Middle frontal gyrus (tissue), 1 donor: ENCODE results near the gene JMJD8.

Experiments used
- DNase-seq: peaks from one replicate; pipeline ENCODE4 v3.0.0-alpha.2; 2015; ENCODE audit warnings: low spot score; ENCODE audit errors: extremely low spot score

The JMJD8 gene

DNA sequence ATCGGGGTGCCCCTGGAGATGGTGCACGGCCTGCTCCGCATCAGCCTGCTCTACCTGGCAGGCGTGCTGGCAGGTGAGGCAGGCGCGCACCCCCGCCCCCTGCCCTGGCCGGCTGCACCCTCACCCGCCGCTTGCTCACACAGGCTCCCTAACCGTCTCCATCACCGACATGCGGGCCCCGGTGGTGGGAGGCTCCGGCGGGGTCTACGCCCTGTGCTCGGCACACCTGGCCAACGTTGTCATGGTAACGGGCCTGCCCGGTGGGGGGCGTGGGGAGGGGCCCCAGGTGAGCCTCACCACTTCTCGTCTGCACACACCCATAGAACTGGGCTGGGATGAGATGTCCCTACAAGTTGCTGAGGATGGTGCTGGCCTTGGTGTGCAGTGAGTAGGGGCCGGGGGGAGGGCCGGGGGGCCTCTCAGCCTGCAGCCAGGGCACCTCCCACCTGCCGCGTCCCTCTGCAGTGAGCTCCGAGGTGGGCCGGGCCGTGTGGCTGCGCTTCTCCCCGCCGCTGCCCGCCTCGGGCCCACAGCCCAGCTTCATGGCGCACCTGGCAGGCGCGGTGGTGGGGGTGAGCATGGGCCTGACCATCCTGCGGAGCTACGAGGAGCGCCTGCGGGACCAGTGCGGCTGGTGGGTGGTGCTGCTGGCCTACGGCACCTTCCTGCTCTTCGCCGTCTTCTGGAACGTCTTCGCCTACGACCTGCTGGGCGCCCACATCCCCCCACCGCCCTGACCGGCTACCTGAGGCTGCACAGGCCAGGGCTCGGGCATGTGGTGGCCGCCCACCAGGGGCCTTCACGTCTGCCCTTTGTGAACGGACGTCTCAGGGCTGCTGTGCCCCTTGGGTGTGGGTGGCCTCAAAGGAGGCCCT lies 6.6 kb downstream of the JMJD8 start:
- no peak for DNase-seq

DNA sequence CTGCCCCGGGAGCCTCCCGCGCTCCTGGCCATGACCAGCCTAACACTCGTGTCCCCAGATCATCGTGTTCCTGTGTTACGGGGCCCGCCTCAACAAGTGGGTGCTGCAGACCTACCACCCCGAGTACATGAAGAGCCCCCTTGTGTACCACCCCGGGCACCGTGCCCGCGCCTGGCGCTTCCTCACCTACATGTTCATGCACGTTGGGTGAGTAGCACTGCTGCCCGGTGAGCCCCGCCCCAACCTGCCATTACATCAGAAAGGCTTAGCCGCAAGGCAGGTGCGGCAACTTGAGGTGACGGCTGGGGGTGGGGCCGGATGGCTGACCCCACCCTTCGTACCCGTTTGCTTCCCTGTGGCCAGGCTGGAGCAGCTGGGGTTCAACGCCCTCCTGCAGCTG lies 7.2 kb downstream of the JMJD8 start:
- DNase-seq, result no peak

DNA sequence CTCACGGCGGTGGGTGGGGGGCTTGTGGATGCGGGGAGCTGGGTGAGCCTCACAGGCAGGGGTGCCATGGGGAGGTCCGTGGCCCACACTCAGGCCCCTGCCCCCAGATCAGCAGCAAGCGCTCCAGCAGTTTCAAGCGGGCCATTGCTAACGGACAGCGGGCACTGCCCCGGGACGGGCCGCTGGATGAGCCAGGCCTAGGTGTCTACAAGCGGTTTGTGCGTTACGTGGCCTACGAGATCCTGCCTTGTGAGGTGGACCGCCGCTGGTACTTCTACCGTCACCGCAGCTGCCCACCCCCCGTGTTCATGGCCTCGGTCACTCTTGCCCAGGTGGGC lies 7.6 kb downstream of the JMJD8 start:
- no peak for DNase-seq

DNA sequence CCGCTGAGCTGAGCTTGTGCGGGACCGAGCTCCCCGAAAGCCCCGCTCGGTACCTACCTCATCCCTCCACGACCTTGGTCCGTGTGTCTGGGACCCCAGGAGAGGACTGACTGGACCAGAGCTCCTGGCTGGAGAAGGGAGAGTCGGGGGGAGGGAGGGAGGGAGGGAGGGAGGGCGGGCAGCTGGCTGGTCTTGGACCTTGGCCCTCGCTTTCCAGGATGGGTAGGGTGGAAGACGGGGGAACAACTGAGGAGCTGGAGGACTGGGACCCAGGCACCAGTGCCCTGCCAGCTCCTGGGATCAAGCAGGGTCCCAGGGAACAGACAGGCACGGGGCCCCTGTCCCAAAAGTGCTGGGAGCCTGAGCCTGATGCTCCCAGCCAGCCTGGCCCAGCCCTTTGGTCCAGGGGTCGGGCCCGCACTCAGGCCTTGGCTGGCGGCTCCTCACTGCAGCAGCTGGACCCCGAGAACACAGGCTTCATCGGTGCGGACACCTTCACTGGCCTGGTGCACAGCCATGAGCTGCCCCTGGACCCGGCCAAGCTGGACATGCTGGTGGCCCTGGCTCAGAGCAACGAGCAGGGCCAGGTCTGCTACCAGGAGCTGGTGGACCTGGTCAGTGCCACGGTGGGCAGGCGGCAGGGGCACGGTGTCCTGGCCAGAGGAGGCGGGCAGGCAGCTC lies 8.1 kb downstream of the JMJD8 start:
- no peak for DNase-seq

DNA sequence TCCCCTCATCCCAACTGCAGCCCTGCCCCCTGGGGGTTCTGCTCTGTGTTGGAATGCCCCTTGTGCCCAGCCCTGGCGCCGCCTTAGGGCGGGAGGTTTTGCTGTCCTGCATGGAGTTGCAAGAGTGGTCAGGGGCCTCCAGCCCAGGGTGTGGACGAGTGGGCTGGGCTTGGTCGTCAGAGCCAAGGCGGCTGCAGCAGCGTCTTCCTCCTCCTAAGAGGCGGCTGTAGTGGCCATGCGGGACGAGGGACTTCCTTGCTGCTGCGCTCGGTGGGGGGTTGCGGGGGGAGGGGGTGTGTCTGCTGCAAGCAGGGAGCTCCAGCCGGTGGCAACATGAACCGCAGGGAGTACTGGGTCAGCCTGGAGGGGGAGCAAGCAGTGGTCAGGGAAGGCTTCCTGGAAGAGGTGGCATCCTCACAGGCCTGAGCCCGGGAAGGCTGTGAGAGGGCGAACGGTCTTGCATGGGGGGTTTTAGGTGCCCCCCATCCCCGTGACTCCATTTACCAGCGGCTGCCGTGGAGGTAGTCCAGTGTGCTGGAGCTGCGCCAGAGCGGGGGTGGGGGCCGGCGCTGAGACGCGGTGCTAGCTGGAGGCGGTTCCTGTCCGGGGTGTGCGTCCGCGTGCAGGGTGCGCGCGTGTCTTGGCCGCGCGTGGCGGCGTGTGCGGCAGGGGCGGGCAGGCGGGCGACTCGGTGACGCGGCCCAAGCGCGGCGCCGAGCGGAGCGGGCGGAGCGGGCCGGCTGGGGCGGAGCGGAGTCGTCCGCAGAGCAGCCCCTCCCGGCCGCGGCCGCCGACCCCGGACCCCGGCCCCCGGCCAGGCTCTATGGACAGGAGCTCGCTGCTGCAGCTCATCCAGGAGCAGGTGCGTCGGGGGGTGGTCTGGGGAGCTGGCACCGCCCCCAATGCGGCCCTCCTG lies 8.9 kb downstream of the JMJD8 start, which contains the start of gene RHBDL1:
TSS of gene RHBDL1 (plus strand) at position 704 of the 916 bp plus-strand sequence. CDS start at position 824, 120 bp downstream.
- DNase-seq, result peak; percentile 44

DNA sequence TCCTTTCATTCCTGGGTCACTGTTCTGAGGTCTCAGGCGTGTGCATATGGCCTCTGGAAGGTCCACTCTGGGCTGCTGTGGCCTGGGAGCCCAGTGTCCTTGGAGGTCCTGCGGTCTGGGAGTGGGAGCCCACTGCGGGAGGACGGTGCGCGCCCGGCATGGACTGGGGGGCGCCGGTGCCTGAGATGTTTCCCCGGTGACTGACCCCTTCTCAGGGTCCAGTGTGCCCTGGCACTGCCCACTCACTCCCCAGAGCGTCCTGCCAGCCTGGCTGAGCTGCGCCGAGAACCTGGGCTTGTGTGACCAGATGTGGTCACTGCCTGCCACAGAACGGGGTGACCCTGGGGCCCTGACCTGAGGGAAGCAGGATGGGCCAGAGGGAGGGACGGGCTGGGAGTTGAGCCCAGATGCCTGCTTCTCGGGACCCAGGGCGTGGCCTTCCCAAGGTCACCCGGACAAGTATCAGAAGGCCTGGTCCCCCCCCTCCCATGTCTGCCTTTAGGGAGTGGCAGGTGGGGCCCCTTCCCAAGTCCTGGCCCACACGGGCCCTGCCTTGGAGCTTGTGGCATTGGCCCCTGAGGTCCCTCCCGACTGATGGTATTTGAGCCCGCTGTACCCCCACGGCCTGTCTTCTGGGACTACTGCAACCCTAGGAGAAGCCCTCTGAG lies 9.8 kb downstream of the JMJD8 start:
- no peak for DNase-seq

DNA sequence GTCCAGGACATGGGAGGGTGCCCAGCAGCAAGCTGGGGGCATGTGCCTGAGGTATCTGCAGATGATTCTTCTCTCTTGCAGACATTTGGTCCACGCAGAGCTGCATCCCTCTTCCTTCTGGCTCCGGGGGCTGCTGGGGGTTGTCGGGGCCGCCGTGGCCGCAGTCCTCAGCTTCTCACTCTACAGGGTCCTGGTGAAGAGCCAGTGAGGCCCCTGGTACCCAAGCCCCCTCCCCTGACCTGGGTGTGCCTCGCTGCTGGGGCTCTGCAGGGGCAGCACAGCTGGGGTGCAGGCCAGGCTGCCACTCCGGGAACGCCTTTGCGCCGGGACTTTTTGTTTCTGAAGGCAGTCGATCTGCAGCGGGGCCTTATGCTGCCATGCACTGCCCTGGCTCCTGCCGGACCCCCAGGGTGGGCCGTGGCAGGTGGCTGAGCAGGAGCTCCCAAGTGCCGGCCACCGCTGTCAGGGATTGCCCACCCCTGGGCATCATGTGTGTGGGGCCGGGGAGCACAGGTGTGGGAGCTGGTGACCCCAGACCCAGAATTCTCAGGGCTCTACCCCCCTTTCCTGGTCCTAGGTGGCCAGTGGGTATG lies 10.6 kb downstream of the JMJD8 start:
- DNase-seq, result no peak

DNA sequence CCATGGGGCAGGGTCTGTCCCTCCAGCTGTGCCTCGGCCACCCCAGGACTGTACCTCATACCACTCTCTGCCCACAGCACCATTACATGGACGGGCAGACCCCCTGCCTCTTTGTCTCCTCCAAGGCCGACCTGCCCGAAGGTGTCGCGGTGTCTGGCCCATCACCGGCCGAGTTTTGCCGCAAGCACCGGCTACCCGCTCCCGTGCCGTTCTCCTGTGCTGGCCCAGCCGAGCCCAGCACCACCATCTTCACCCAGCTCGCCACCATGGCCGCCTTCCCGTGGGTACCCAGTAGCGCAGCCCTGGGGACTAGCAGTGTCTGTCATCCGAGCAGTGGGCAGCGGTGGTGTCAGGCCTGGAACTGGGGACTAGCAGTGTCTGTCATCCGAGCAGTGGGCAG lies 11.3 kb downstream of the JMJD8 start:
- no peak for DNase-seq

DNA sequence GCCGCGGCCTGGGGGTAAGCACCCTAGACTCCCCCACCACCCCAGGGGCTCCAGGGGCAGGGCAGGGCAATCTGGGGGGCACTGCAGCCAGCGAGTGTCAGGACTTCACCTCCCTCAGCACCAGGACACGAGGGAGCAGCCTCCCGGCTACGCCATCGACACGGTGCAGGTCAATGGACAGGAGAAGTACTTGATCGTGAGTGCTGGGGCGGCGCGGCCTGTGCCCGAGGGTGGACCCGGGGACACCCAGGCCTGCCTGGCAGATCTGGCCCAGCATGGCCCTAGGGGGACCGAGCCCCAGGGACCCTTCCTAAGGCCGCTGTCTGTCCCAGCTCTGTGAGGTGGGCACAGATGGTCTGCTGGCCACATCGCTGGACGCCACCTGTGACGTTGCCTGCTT lies 11.8 kb downstream of the JMJD8 start:
- no peak for DNase-seq

DNA sequence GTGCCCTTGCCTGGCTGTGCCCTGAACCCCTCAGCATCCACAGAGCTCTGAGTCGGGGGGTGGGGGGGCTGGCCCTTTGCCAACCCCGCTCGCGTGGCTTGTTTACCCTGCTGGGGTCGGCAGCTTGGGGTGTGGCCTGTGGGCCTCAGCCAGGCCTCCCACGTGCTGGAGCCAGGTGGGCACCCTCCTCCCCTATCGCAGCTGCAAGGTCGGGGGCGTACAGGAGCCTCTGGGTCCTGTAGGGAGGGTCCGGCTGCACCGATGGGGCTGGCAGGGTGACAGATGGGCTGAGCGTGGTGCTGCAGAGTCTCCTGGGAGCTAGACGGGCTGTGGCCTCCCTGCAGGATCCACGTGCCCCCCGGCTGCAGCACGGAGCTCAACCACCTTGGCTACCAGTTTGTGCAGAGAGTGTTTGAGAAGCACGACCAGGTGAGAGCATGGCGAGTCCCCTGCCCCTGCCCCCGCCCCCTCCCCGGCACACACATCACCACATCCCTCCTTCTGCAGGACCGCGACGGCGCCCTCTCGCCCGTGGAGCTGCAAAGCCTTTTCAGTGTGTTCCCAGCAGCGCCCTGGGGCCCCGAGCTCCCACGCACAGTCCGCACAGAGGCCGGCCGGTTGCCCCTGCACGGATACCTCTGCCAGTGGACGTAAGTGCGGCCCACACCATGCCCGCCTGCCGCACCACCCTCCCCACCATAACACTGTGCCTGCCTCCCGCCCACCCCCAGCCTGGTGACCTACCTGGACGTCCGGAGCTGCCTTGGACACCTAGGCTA lies 12.6 kb downstream of the JMJD8 start:
- DNase-seq, result no peak

DNA sequence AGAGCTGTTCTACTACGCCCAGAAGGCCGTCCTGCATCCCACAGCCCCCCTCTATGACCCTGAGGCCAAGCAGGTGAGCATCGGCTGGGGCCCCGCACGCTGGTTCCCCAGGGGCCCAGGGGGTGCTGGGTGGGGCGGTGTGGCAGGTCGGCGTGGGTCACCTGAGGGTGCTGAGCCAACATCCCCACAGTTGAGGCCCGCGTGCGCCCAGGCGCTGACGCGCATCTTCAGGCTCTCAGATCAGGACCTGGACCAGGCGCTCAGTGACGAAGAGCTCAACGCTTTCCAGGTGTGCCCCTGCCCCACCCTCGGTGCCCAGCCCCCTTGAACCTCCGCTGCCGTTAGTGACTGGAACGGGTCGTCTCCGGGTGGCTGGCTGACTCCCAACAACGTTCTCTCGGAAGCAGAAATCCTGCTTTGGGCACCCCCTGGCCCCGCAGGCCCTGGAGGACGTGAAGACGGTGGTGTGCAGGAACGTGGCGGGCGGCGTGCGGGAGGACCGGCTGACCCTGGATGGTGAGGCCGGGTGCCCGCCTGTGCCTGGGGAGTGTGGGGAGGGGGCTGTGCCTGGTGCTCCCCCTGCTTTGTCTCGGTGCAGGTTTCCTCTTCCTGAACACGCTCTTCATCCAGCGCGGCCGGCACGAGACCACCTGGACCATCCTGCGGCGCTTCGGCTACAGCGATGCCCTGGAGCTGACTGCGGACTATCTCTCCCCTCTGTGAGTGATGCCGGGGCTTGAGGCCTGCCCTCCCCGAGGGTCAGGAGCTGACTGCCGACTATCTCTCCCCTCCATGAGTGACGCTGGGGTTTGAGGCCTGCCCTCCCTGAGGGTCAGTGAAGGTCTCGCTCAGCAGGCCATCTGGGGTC lies 13.4 kb downstream of the JMJD8 start:
- DNase-seq, result no peak

DNA sequence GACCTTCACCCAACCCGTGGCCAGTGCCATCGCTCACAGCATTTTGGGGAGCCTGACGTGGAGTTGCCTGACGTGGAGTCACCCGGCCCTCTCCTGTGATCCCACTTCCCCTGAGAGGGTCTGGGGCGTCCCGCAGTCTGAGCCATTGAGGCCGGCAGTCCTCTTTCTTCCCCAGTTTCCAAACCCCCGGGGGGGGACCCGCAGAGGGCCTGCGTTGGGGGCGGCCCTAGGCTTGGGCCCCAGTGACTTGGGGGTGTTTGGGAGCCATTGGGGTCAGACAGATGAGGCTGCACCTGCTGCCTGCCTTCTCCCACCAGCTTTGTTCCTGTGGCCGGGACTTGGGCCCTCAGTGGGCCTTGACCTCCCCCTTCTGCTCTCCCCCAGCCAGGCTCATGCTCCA lies 14.5 kb downstream of the JMJD8 start:
- DNase-seq, result no peak

DNA sequence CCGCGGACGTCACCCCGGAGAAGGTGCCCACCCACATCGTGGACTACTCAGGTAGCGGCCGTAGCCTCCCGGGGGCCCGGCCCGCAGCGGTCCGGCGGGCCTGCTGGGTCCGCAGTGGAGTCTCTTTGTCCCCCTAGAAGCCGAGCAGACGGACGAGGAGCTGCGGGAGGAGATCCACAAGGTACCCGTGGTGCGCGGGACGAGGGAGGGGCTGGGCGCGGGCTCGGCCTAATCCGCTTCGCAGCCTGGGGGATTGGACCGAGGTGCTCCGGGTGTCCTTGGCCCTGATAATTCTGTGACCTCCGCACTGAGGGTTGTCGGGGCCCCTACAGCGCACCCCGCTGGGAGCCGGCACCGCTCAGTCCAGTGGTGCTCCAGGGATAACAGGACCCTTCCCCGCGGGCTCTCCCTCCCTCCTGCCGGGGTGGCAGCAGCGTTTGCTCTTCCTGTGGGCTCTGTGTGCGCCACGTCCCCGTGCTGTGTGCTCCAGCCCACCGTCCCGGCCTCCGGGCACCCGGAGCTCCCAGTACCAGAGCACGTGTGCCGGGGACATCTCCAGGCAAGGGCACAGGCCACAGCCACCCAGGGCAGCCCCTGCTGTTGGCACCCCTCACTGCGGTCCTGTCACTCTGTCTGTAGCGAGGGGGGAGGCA lies 15.5 kb downstream of the JMJD8 start:
- no peak for DNase-seq

DNA sequence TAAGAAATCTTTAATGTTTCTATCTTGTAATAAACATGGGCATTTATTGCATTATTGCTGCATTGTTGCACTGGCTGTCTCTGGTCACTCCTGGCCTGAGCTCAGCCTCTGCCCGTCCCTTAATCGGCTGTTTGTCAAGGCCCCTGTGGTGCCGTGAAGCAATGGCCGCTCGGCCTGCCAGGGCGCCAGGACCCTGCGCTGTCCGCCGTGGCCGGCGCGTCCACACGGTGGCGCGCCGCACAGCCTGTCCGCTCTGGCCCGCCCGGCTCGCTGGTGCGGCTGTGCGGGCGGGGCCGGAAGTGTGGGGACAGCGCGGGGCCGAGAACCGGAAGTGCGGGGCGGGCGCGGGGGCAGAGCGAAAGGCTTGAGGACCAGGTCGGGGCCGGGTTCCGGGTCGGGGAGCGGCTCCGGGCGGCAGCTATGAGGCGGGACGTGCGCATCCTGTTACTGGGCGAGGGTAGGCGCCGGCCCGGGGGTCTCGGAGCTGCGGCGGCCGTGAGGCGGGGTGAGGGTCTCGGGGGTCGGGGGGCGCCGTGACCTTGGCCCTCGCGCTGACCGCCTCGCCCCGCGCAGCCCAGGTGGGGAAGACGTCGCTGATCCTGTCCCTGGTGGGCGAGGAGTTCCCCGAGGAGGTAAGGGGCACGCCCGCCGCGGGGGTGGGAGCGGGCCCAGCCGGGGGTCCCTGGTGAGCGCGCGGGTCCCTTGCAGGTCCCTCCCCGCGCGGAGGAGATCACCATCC lies 16.2 kb downstream of the JMJD8 start, which contains the start of gene RHOT2:
TSS of gene RHOT2 (plus strand) at position 353 of the 739 bp plus-strand sequence. CDS start at position 421, 68 bp downstream.
- peak; percentile 90 for DNase-seq

DNA sequence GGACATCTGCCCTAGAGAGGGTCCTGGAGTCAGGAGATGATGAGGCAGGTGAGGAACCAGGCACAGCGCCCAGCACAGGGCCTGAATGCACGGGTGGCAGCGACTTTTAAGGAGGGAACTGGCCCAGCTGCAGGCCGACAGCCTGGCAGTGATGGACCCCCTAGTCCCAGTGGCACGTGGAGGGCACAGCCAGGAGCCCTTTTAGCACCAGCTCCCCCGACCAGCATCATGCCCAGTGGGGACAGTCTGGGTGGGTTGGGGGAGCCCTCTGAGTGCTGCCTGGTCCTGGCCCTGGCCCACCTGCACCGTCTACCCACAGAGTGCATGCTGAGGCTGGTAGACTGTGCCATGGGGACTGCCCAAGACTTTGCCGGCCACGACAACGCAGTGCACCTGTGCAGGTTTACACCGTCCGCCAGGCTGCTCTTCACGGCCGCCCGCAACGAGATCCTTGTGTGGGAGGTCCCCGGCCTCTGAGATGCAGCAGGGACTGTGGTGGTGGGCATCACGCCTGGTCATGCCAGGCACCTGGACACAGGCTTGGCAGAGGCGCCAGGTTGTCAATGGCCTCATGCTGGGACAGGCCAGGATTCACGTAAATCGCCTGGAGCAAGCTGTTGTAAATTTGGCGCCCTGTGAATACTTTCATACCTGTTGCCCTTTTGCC lies 16.9 kb downstream of the JMJD8 start:
- DNase-seq, result no peak

DNA sequence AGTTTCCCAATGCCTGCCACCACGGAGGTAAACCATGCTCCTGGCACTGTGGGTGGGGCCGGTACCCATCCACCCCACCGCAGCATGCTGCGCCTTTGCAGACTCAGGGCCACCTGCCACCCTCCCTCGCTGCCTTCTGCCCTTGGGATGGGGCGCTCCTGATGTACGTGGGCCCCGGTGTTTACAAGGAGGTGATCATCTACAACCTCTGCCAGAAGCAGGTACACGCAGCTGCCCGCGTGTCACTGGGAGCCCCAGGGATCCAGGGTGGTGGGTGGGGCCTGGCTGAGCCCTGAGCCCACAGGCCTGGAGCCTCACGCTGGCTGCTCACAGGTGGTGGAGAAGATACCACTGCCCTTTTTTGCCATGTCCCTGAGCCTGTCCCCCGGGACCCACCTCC lies 17.6 kb downstream of the JMJD8 start:
- DNase-seq, result no peak

DNA sequence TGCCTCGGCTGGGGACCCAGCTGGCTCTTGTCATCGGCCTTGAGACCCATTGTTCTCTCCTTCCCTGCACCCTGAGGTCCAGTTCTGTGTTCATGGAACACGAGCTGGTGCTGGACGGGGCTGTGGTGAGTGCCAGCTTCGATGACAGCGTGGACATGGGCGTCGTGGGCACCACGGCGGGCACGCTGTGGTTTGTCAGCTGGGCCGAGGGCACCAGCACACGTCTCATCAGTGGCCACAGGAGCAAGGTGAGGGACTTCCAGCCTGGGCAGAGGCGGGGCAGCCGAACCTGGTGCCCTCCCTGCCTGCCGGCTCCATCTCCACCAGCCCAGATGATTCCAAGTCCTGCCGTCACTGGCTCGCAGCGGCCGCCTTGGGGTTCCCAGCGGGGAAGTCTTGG lies 21.5 kb downstream of the JMJD8 start:
- DNase-seq, result no peak
